T-cell (primary cell): Measurements from ENCODE around the gene ATXN3. TPM values are rescaled to one million over a fixed set of nuclear protein-coding genes. Genes with fewer than 3 reads are reported as not detected.

Experiments
- ATAC-seq, 4 experiments: fragments of 200-7000 bp in 3 of 4; fragments of 150-1000 bp in 1 of 4; cut with Tn5 transposase; replicated peaks in 1 of 4; 1 replicate in 3 of 4; 2 replicates in 1 of 4; pipeline ENCODE4 v1.10.0; 2021; ENCODE audit warnings: moderate library complexity in 3 of 4, mild to moderate bottlenecking in 2 of 4, moderate number of reproducible peaks in 1 of 4
- CTCF ChIA-PET, 2 donors: fragments of 300-600 bp; sonication (Branson Sonifier 250); formaldehyde crosslinking; loops; one replicate each; lab custom pipeline; 2022; ENCODE audit warnings: antibody characterized with exemption in 2 of 2; lab: Charles Lee
- POLR2A ChIA-PET, 2 donors: fragments of 300-600 bp; sonication (Branson Sonifier 250); formaldehyde crosslinking; loops; one replicate each; lab custom pipeline; 2022; ENCODE audit warnings: antibody characterized with exemption in 2 of 2; lab: Charles Lee
- DNase-seq, 35 experiments: peaks; one replicate each; pipeline versions ENCODE4 v3.0.0 to v3.0.0-alpha.2; 2013 to 2023
- H3K27ac ChIP-seq: one replicate; pipeline ENCODE4 v1.5.1; 2013; ENCODE audit warnings: low read length
- H3K27me3 ChIP-seq, 2 experiments: replicated peaks in 1 of 2; 1 replicate in 1 of 2; 2 replicates in 1 of 2; pipeline versions ENCODE4 v1.6.1 to v1.7.0; 2013; ENCODE audit warnings: low read length in 1 of 2, mixed read lengths in 1 of 2; ENCODE audit not compliant: control insufficient read depth in 2 of 2, insufficient read depth in 2 of 2; ENCODE audit errors: extremely low read depth in 1 of 2
- H3K36me3 ChIP-seq, 2 donors: 1 replicate in 1 of 2; 2 replicates in 1 of 2; pipeline versions ENCODE4 v1.6.1 to v1.7.0; 2013; ENCODE audit warnings: low read length in 1 of 2; ENCODE audit not compliant: control insufficient read depth in 2 of 2, insufficient read depth in 1 of 2; ENCODE audit errors: extremely low read depth in 1 of 2
- H3K4me1 ChIP-seq, 2 experiments: 1 replicate in 1 of 2; 2 replicates in 1 of 2; pipeline versions ENCODE4 v1.6.1 to v1.7.0; 2013; ENCODE audit warnings: low read length in 2 of 2, mixed read lengths in 1 of 2; ENCODE audit not compliant: insufficient read depth in 2 of 2, control insufficient read depth in 1 of 2; ENCODE audit errors: extremely low read depth in 1 of 2
- H3K4me3 ChIP-seq, 2 donors: 1 replicate in 1 of 2; 2 replicates in 1 of 2; pipeline versions ENCODE4 v1.5.1 to v1.7.0; 2013; ENCODE audit warnings: mild to moderate bottlenecking in 2 of 2, low read length in 1 of 2, moderate library complexity in 1 of 2; ENCODE audit not compliant: control insufficient read depth in 1 of 2; ENCODE audit errors: extremely low read depth in 1 of 2
- H3K9me3 ChIP-seq: 2 replicates; pipeline ENCODE4 v1.7.0; 2013
- H3K27ac Mint-ChIP-seq, 2 donors: one replicate each; pipeline ENCODE4 v1.8.0; 2020 to 2021; ENCODE audit warnings: mild to moderate bottlenecking in 2 of 2, mixed read lengths in 2 of 2
- H3K27me3 Mint-ChIP-seq, 2 donors: one replicate each; pipeline ENCODE4 v1.8.0; 2021 to 2022; ENCODE audit warnings: mixed read lengths in 2 of 2
- H3K36me3 Mint-ChIP-seq: one replicate; pipeline ENCODE4 v1.8.0; 2021; ENCODE audit warnings: mixed read lengths
- H3K4me1 Mint-ChIP-seq, 3 donors: one replicate each; pipeline ENCODE4 v1.8.0; 2020 to 2022; ENCODE audit warnings: mixed read lengths in 3 of 3, mild to moderate bottlenecking in 1 of 3
- H3K4me3 Mint-ChIP-seq, 3 donors: one replicate each; pipeline ENCODE4 v1.8.0; 2020 to 2022; ENCODE audit warnings: mild to moderate bottlenecking in 3 of 3, mixed read lengths in 3 of 3, moderate library complexity in 3 of 3
- H3K9me3 Mint-ChIP-seq, 3 donors: one replicate each; pipeline ENCODE4 v1.8.0; 2020 to 2022; ENCODE audit warnings: mixed read lengths in 3 of 3
- WGBS: methylation state at CpG from one replicate; pipeline ENCODE4 v1.1.5; 2013; ENCODE audit warnings: missing lambda C conversion rate; ENCODE audit not compliant: insufficient coverage; 5-methylcytosine and 5-hydroxymethylcytosine counted together
- total RNA-seq, 35 experiments: library from RNA in 6 of 35; stranded (reverse) in 6 of 35; fragments of 120-200 nt in 1 of 35; gene quantifications; one replicate each; pipeline versions ENCODE4 v1.2.1 to v1.2.4 and lab custom pipeline; 2013 to 2026

The ATXN3 gene
- total RNA-seq, 5 donors from 2014 or later (not counting 1 experiment from before 2014, with no cell fraction given) = 31.0 to 50.2 (median 41.8) TPM

DNA sequence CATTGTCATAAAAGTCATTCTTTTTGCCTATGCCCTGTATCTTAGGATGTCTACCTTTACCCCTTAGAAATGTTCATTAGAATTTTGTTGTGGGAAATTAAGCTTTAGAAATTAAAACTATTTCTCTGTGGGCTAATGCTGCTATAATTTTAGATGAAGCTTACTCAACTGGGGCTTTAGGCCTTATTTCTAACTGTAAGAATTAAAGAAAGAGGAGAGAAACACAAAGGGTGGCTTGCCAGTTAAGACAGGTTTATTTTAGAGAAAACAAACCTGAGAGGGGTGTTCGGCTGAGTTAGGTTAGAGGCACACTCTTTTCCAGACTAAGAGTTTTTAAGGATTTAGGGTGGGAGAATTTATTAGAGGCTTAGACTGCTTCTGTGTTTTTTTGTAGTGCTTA lies 72.9 kb downstream of the ATXN3 start:
- Mint-ChIP-seq H3K4me1 (peaks cover 41 to 48% (median 45%) of the 10 kb centered on the region in 3 donors), H3K4me3 (no peak overlapping the region), H3K27me3 (no peaks in the 10 kb centered on the region), H3K9me3 (no peaks in the 10 kb centered on the region), H3K36me3 (peaks cover 19% of the 10 kb centered on the region), H3K27ac (peak overlapping the region; percentile 29 to 44)
- Histone ChIP-seq H3K36me3 (peaks cover 6 to 11% of the 10 kb centered on the region in 2 donors), H3K27me3 (no peaks in the 10 kb centered on the region), H3K9me3 (no peaks in the 10 kb centered on the region), H3K4me3 (no peak overlapping the region), H3K4me1 (peaks cover 11 to 20% of the 10 kb centered on the region in 2 experiments), H3K27ac (no peak overlapping the region)
- 100% methylated on average over 1 of the region's 1 CpG for WGBS
- ATAC-seq = no peak
- ChIA-PET CTCF (interaction anchor here in 1 of 2 donors (0.6 kb wide), 1 partner anchor 74 kb away, joined by 4 read pairs; no protein-coding TSS in a partner anchor), POLR2A (interaction anchor here in 1 of 2 donors (0.5 kb wide), 1 partner anchor 119 kb away, joined by 4 read pairs; no protein-coding TSS in a partner anchor)
- no peak for DNase-seq

DNA sequence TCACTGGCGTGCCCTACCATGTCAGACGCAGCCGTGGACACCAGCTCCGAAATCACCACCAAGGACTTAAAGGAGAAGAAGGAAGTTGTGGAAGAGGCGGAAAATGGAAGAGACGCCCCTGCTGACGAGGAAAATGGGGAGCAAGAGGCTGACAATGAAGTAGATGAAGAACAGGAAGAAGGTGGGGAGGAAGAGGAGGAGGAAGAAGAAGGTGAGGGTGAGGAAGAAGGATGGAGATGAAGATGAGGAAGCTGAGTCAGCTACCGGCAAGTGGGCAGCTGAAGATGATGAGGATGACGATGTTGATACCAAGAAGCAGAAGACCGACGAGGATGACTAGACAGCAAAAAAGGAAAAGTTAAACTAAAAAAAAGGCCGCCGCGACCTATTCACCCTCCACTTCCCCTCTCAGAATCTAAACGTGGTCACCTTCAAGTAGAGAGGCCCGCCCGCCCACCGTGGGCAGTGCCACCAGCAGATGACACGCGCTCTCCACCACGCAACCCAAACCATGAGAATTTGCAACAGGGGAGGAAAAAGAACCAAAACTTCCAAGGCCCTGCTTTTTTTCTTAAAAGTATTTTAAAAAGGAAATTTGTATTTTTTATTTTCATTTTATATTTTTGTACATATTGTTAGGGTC lies 79.7 kb downstream of the ATXN3 start:
- POLR2A ChIA-PET = no interaction called here
- no peak for ATAC-seq
- peaks cover 20% of the 10 kb centered on the region for H3K36me3 Mint-ChIP-seq

DNA sequence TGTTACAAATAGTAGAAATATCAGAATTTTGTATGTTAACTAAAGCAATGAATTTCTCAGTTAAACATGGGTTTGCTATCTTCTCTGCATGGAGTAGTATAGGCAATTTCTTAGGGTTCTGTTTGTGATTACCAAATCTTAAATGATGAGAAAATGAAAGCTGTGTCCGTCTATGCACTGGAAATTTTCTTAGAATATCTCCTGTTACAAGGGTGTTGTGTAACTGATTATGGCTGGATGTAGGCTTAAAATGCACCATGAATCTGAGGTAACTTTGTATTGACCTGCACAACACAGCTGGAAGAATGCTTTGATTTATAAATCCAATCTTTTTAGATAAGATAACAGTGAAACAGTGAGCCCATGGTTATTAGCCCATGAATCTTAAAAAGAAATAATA lies 84.3 kb downstream of the ATXN3 start:
- peaks cover 8 to 20% (median 15%) of the 10 kb centered on the region in 3 donors for H3K4me1 Mint-ChIP-seq
- ChIA-PET POLR2A (interaction anchor here in 1 of 2 donors (0.6 kb wide), 1 partner anchor 65 kb away, joined by 6 read pairs; no protein-coding TSS in a partner anchor), CTCF (no interaction called here)
- no CpG with 5 or more reads among the region's 1 CpG for WGBS
- H3K27me3 ChIP-seq = no peaks in the 10 kb centered on the region
- no peak for DNase-seq
- no peaks in the 10 kb centered on the region for H3K27me3 Mint-ChIP-seq
- H3K27ac ChIP-seq = no peak overlapping the region
- no peaks in the 10 kb centered on the region for H3K9me3 ChIP-seq
- no peak for ATAC-seq
- no peak overlapping the region for H3K27ac Mint-ChIP-seq
- H3K4me3 ChIP-seq = no peak overlapping the region
- H3K36me3 Mint-ChIP-seq = peaks cover 14% of the 10 kb centered on the region
- peaks cover 5 to 30% of the 10 kb centered on the region in 2 donors for H3K36me3 ChIP-seq
- no peak overlapping the region for H3K4me3 Mint-ChIP-seq
- H3K4me1 ChIP-seq = no peaks in the 10 kb centered on the region
- no peaks in the 10 kb centered on the region for H3K9me3 Mint-ChIP-seq

More for the DNA sequence above, 79.7 kb downstream of the ATXN3 start:
- Mint-ChIP-seq H3K27me3 (no peaks in the 10 kb centered on the region), H3K9me3 (no peaks in the 10 kb centered on the region), H3K4me3 (no peak overlapping the region), H3K4me1 (peaks cover 8 to 26% (median 24%) of the 10 kb centered on the region in 3 donors), H3K27ac (peak overlapping the region in 1 of 2 donors; percentile 22)
- CTCF ChIA-PET = no interaction called here
- Histone ChIP-seq H3K4me3 (no peak overlapping the region), H3K27me3 (no peaks in the 10 kb centered on the region), H3K4me1 (peaks cover 0 to 2% of the 10 kb centered on the region in 2 experiments), H3K27ac (no peak overlapping the region), H3K9me3 (no peaks in the 10 kb centered on the region), H3K36me3 (peaks cover 5 to 25% of the 10 kb centered on the region in 2 donors)
- 99% methylated on average over 7 of the region's 21 CpGs for WGBS
- no peak for DNase-seq

DNA sequence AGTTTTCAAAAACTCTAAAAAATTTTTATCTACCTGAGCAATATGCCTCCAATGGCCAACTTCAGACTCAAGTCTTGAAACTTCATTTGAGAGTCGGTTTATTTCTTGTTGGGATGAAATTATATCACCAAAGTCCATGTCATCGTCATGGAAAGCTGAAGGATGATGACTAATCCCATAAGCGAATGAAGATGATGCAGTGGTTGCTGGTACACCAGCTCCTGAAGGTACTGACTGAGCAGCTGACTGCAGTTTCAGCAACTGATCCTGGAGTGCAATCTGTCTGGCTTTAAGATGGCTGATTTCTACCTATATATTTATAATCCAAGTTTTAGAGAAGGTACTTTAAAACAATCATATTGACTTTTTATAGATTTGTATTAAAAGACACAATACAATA lies 84.9 kb downstream of the ATXN3 start:
- peaks cover 4 to 19% (median 12%) of the 10 kb centered on the region in 3 donors for H3K4me1 Mint-ChIP-seq
- DNase-seq (no peak), ATAC-seq (no peak)
- 100% methylated on average over 3 of the region's 3 CpGs for WGBS
- H3K36me3 Mint-ChIP-seq = peaks cover 13% of the 10 kb centered on the region
- H3K27me3 ChIP-seq = no peaks in the 10 kb centered on the region
- ChIA-PET CTCF (interaction anchor here (0.6 to 0.7 kb wide), 2 partner anchors 178 to 611 kb away, joined by 4 to 6 read pairs; no protein-coding TSS in a partner anchor), POLR2A (interaction anchor here in 1 of 2 donors (0.6 kb wide), 2 partner anchors 16 to 1318 kb away, joined by 3 to 4 read pairs; no protein-coding TSS in a partner anchor)
- H3K9me3 Mint-ChIP-seq = no peaks in the 10 kb centered on the region
- H3K4me3 Mint-ChIP-seq = no peak overlapping the region
- peaks cover 5 to 34% of the 10 kb centered on the region in 2 donors for H3K36me3 ChIP-seq
- no peaks in the 10 kb centered on the region for H3K9me3 ChIP-seq
- no peak overlapping the region for H3K4me3 ChIP-seq
- H3K4me1 ChIP-seq = no peaks in the 10 kb centered on the region
- no peak overlapping the region for H3K27ac ChIP-seq
- no peak overlapping the region for H3K27ac Mint-ChIP-seq
- H3K27me3 Mint-ChIP-seq = no peaks in the 10 kb centered on the region

DNA sequence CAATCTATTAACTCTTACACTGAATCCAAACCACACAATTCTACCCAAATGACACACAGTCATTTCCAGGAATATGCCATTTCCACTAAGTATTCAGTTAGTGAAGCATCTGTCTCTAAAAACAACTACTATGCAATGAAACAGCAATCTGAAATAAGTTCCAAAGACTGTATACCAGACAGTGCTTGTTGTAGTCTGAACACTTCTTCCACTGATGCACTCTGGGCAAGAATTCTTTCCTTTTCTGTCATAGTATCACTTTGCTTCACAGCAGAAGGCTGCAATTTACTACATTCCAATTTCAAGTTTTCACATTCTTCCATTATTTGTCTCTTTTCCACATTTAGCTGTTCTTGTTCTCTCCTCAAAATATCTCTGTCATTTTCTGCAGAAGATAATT lies 92.3 kb downstream of the ATXN3 start:
- Mint-ChIP-seq H3K36me3 (peaks cover 45% of the 10 kb centered on the region), H3K27ac (no peak overlapping the region), H3K9me3 (no peaks in the 10 kb centered on the region), H3K4me3 (no peak overlapping the region), H3K4me1 (peaks cover 0 to 8% (median 8%) of the 10 kb centered on the region in 3 donors), H3K27me3 (no peaks in the 10 kb centered on the region)
- no peaks in the 10 kb centered on the region for H3K27me3 ChIP-seq
- H3K36me3 ChIP-seq = peaks cover 0 to 58% of the 10 kb centered on the region in 2 donors
- no peak overlapping the region for H3K27ac ChIP-seq
- POLR2A ChIA-PET = no interaction called here
- H3K9me3 ChIP-seq = no peaks in the 10 kb centered on the region
- H3K4me3 ChIP-seq = no peak overlapping the region
- no peaks in the 10 kb centered on the region for H3K4me1 ChIP-seq
- ATAC-seq = no peak
- DNase-seq = no peak
- CTCF ChIA-PET = interaction anchor here in 1 of 2 donors (0.7 kb wide), 1 partner anchor 224 kb away, joined by 4 read pairs; no protein-coding TSS in a partner anchor

DNA sequence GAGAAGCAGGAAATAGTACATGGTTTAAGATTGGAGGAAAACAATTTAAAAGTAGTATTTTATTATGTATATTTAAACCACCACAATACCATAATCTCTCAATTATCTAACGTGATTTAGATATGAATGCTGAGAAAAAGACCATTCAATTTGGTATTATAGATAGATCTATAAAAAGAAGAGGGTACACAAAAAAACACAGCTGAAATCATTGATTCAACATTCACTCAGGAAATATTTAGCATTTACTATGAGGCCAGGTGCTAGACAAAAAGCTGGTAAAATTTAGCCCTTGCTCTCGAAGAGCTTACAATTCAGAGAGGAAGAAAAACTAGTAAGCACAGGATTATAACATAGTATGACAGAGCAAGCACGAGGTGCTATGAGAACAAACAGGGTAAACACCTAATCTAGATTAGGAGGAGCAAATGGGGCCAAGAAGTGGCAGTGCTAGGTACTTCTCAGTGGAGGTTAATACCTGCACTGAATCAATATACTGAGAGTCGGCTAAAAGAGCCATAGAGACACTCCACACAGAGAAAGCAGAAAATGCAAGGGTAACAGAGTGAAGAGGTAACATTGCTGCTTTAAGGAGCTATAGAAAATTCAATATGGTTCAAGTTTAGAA lies 94.1 kb downstream of the ATXN3 start:
- no peaks in the 10 kb centered on the region for H3K9me3 ChIP-seq
- 67% methylated on average over 1 of the region's 4 CpGs for WGBS
- no peak overlapping the region for H3K4me3 ChIP-seq
- no peak overlapping the region for H3K27ac ChIP-seq
- ATAC-seq (no peak), DNase-seq (no peak)
- POLR2A ChIA-PET = no interaction called here
- CTCF ChIA-PET = no interaction called here
- no peak overlapping the region for H3K4me3 Mint-ChIP-seq
- H3K27me3 Mint-ChIP-seq = no peaks in the 10 kb centered on the region
- no peaks in the 10 kb centered on the region for H3K9me3 Mint-ChIP-seq
- H3K27ac Mint-ChIP-seq = peak overlapping the region; percentile 19 to 55
- H3K36me3 Mint-ChIP-seq = peaks cover 55% of the 10 kb centered on the region
- H3K4me1 ChIP-seq = no peaks in the 10 kb centered on the region
- peaks cover 0 to 61% of the 10 kb centered on the region in 2 donors for H3K36me3 ChIP-seq
- peaks cover 0 to 8% (median 7%) of the 10 kb centered on the region in 3 donors for H3K4me1 Mint-ChIP-seq
- no peaks in the 10 kb centered on the region for H3K27me3 ChIP-seq
